GM12874 (cell line): ENCODE measurements around the gene ANKHD1.

Experiments
- CTCF ChIP-seq: IDR thresholded peaks from 2 replicates; pipeline ENCODE4 v1.5.1; 2011; ENCODE audit warnings: low read depth, mild to moderate bottlenecking, control low read depth, low read length, moderate library complexity; ENCODE audit not compliant: insufficient read depth

Gene ANKHD1

GRCh38 chr5:140557965-140558364 is 156.3 kb downstream of the ANKHD1 start:
- no peak for TF ChIP-seq CTCF

GRCh38 chr5:140558542-140558941 is 156.9 kb downstream of the ANKHD1 start:
- no peak for TF ChIP-seq CTCF

- TF ChIP-seq CTCF: no peak
Measured at GRCh38 chr5:140560227-140560626, 158.6 kb downstream of the ANKHD1 start.

GRCh38 chr5:140561753-140562523 is 160.3 kb downstream of the ANKHD1 start:
- TF ChIP-seq CTCF: no peak

GRCh38 chr5:140563596-140563995 is 162.0 kb downstream of the ANKHD1 start:
- no peak for TF ChIP-seq CTCF

- no peak for TF ChIP-seq CTCF
Measured at GRCh38 chr5:140564196-140565023, 162.8 kb downstream of the ANKHD1 start, which contains the start of the genes APBB3 and SLC35A4. Gene APBB3, minus strand, starts transcription at chr5:140564598. Its CDS starts 353 bp downstream, at chr5:140564245. Gene SLC35A4, plus strand, starts transcription at chr5:140564828. Its CDS starts 2,342 bp downstream, at chr5:140567170.

- TF ChIP-seq CTCF: no peak
Measured at GRCh38 chr5:140565024-140565779, 163.6 kb downstream of the ANKHD1 start.
